Fibroblast of skin of back (primary cell): ENCODE data around the gene COMMD1.
"Not testable (repeated sequence)": the region's sequence is repeated elsewhere in the genome, so short reads cannot be mapped to it uniquely, and the experiment has no call there.

ENCODE experiments used
- DNase-seq: peaks from one replicate; pipeline ENCODE4 v3.0.0-alpha.2; 2013

COMMD1 gene

DNA sequence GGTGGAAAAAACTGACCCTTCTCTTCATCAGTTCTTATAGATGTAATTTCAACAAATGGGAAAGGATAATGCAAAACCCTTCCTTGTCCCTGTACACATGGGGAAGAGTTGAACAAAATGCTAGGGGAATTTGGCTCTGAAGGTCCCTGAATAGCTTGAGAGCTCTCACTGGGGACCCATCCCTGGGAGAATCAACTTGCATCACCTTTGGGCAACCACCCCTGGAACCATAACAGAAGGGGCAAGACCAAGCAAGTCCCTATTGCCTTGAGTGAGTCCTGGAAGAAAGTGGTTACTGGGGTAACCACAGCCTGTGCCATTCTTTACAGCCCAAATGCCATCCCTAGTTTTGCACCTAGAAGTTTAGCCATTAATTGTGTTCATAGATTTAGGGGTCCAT, 238.2 kb downstream of the COMMD1 start:
- no peak for DNase-seq

DNA sequence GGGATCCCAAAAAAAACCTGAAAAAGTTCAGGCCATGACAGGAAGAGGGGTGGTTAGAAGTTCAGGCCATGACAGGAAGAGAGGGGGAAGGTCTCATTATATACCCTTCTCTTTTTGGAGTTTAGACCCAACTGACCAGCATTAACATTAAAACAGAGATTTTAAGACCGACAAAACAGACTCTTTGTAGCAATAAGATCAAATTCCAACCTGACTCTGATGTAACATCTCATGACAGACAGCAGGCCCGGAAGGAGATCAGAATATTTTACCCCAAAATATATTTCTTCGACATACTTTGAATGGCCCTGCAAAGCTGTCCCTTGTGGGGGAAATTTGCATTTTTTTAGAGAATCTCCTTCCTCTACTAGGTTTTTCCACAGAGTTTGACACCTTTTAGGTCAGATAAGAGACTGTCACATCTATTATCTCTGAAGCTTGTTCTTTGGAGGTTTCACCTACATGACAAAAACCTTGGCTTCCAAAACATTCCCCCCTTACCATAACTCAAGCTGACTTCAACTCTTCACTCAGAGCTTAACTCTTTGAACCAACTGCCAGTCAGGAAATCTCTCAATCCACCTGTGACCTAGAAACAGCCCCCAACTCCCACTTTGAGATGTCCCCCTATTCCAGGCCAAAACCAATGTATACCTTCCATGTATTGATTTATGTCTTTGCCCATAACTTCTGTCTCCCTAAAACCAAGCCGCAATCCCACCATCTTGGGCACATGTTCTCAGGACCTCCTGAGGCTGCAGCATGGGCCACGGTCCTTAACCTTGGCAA, 239.4 kb downstream of the COMMD1 start:
- DNase-seq, result no peak

DNA sequence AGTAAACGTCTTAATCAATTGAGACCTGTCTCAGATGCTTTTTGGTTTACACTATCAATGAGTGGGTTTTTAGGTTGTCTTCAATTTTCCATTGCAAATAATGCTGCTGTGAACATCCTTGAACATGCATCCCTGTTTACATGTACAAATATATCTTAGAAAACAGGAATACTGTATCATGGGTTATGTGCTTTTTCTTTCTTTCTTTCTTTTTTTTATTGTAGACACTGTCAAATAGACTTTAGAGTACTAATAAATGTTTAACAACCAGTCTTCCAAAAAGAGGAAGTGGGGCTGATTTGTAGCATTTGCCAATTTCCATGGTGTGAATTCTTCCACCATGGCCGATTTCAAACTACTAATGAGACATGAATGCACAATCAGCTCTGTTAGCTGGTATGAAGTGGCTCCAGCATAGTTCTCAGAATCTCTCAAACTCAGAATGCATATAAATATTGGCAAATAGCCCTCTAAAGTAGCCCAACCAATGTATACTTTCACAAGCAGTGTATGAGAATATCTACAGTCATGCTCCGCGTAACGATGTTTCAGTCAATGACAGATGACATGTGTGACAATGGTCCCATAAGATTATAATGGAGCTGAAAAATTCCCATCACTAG, 240.1 kb downstream of the COMMD1 start:
- no peak for DNase-seq

DNA sequence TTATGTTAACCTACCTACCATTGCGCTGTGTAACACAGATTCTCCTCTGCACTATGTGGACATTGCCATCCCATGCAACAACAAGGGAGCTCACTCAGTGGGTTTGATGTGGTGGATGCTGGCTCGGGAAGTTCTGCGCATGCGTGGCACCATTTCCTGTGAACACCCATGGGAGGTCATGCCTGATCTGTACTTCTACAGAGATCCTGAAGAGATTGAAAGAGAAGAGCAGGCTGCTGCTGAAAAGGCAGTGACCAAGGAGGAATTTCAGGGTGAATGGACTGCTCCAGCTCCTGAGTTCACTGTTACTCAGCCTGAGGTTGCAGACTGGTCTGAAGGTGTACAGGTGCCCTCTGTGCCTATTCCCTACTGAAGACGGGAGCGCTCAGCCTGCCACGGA, 241.3 kb downstream of the COMMD1 start:
- DNase-seq, result not testable (repeated sequence)

- DNase-seq, result peak; percentile 64
These were observed 242.3 kb downstream of the COMMD1 start for GRCh38 chr2:62147610-62148301.

DNA sequence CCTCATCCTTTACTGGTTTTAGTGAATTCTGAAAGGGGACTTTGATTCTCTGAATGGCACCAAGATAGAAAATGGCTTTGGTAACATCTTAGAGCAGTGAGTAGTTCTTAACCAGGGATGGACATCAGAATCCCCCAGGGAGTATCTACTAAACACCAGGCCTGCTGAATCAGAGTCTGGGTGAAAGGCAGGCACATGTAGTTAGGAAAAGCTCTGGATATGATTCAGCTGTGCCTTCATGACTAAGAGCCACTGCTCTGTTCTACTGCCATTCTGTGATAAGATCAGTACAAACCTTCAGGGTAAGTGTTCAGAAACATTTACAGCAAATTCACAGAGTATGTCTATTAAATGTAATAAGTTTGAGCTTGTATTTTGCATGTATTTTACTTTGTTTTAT, 244.2 kb downstream of the COMMD1 start:
- peak; percentile 96 for DNase-seq

DNA sequence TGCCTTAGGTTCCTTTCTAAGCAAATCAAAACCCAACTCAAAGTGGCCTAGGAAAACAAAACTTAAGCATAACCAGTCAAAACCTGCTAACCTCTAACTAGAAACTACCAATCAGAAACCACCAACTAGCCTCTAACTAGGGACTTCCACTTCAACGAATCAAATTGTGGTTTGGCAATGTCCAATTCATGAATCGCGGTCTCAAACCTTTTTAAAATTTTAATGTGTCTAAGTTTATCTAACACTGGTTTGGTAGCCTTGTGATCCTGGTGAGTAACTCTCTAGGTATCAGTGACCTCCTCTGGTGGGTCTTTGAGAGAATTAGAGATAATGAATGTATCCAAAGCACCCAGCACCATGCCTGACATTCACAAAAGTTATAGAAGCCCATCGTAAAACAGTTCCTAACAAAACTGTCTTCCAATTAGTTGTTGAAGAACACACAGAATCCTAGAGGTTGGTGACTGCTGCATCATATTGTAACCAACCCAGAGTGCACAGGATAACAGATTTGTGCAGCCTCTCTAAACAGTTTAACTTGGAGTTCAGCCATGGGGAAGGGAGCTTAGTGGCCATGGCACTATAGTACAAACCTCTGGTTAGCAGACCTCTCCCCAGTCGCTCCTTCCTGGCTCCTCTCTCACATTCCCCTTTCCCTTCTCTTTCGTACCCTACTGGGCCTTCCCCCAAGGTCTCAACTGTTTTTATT, 245.3 kb downstream of the COMMD1 start:
- DNase-seq, result no peak

- DNase-seq, result no peak
These were observed 245.8 kb downstream of the COMMD1 start for GRCh38 chr2:62151306-62151638.

DNA sequence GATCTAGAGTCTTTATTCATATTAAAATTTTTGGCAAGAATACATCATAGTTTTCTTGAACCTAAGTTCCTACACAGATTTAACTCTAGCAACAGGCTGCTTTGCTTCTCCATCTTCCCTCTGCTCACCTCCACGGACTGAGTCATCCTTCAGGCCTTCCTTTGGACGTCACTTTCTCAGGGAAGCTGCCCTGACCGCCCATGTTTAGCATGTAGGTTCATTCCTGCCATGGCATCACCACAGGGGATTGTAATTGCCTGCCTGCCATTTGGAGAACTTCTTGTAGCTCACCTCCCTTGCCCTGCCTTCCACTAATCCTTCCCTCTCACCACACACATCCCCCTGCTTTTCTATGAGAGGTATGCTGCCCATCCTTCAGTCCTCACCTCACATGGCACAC, 246.5 kb downstream of the COMMD1 start:
- peak; percentile 32 for DNase-seq

- DNase-seq, result no peak
These were observed 251.5 kb downstream of the COMMD1 start for GRCh38 chr2:62156861-62157496.

- no peak for DNase-seq
These were observed 253.1 kb downstream of the COMMD1 start for GRCh38 chr2:62158444-62159121.

GRCh38 chr2:62160691-62161090, 255.2 kb downstream of the COMMD1 start:
- DNase-seq, result not testable (repeated sequence)

- DNase-seq, result no peak
These were observed 257.8 kb downstream of the COMMD1 start for GRCh38 chr2:62163106-62163831.

DNA sequence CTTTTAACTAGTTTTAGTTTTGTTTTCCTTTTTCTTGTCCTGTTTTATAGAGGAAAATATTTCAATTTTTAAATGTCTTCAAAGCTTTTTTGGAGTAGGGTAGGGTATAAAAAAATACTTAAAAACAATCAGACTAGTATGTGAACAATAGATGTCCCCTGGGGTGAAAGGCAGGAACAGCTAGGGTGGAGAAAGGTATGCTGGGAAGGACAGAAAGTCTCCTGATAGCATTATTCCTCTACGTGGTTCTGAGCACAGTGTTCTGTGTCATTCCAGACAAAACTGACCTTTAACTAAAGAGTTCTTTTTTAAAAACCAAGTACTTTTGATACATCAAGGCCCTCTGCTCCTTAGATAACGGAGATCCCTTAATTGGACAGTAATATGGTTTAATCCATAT, 258.4 kb downstream of the COMMD1 start:
- DNase-seq, result no peak

- no peak for DNase-seq
These were observed 270.3 kb downstream of the COMMD1 start for GRCh38 chr2:62175728-62176127.

- DNase-seq, result no peak
These were observed 271.3 kb downstream of the COMMD1 start for GRCh38 chr2:62176801-62177200.

DNA sequence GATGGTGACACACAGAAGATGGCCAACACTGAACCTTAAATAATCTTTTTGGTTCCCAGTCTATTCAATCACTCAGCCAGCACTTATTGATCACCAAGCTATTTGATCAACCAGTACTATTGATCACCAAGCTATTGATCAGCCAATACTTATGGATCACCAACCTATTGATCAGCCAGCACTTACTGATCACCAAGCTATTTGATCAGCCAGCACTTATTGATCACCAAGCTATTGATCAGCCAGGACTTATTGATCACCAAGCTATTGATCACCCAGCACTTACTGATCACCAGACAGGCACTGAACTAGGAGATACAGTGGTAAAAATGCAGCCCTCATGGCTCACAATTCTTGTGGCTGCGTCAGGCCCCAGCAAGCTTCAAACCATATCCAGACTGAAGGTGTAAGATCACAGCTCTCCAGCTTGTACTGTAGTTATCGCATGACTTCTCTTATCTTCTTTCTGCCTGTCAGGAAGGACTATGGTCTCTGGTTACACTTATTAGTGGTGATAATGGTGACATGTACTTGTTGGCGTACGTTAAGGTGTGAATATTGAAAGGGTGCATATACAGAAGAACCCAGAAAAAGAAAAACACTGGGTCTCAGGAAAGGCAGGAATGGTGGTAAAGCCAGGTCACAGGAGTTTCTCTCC, 272.0 kb downstream of the COMMD1 start:
- DNase-seq, result no peak

DNA sequence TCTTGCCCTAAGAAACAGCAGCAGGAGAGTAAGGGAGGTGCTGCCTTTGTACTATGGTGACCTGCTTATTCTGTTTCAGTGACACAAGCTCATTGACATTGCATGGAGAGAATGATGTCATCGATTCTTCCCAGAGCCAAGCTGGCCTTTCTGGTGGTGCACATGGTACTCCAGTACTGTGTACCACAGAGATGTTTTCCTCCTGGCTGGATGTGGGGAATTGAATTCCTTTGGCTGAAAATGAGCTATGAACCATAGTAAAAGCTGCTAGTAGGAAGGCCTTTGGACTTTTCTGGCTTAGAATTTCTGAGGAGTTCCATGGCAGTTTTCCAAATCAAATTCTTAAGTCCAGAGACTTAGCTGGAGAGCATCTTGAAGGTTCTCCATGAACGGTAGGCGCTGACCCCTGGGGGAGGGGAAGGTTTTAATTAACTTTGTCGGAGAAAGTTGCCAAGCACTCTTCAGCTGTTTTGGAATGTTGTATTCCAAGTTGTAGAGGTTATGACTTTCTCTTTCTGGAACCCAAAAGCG, 273.3 kb downstream of the COMMD1 start:
- peak; percentile 26 for DNase-seq

DNA sequence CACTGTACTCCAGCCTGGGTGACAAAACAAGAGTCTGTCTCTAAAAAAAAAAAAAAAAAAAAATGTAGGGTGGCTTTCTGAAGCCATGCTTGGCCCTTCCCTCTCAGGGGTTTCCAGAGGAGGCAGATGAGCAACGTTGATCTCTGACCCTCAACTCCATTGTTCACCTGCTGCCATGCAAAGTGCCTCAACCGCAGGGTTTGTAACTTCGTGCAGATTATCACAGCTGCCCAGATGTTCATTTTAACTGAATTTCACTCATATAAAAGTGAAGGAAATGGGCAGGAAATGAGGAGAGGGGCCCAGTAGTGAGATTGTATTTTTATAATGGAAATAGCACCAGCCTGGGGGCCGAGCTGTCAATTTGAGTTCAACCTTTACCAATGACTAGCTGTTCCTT, 275.5 kb downstream of the COMMD1 start:
- DNase-seq, result no peak

- no peak for DNase-seq
These were observed 276.4 kb downstream of the COMMD1 start for GRCh38 chr2:62181843-62182242.
